GM10248 (cell line): ENCODE measurements around the gene SLC13A2.
A peak's percentile ranks its signal among the peaks of the same experiment; 100 is the strongest.

Experiments
- CTCF ChIA-PET: fragments of 300-600 bp; sonication (Branson Sonifier 250); formaldehyde crosslinking; extraction: SDS; loops from one replicate; lab custom pipeline; 2021; ENCODE audit warnings: antibody characterized with exemption; lab: Yijun Ruan, JAX
- POLR2A ChIA-PET: fragments of 350-650 bp; sonication (Branson Sonifier 250); formaldehyde crosslinking; extraction: SDS; loops from one replicate; lab custom pipeline; 2020; ENCODE audit warnings: antibody characterized with exemption; lab: Yijun Ruan, JAX
- DNase-seq: peaks from one replicate; pipeline ENCODE4 v3.0.0; 2012; ENCODE audit errors: extremely low spot score
- TF ChIP-seq, protein P1 (sequence below): IDR thresholded peaks from 2 replicates; pipeline ENCODE4 v1.5.1; 2012; ENCODE audit warnings: mild to moderate bottlenecking, low read depth; ENCODE audit errors: extremely low read depth, missing control alignments, control extremely low read depth

Gene SLC13A2

GRCh38 chr17:28500712-28501379 lies 27.4 kb downstream of the SLC13A2 start:
- CTCF ChIA-PET = interaction anchor here (1.0 to 16.2 kb wide), 7 partner anchors 8 to 50 kb away, joined by 3 to 260 read pairs (median 4); no protein-coding TSS in a partner anchor
- DNase-seq = peak; percentile 80
- POLR2A ChIA-PET = interaction anchor here (0.6 to 0.8 kb wide), 4 partner anchors 35 to 640 kb away, joined by 3 to 5 read pairs (median 4); no protein-coding TSS in a partner anchor
- TF ChIP-seq, protein P1, sequence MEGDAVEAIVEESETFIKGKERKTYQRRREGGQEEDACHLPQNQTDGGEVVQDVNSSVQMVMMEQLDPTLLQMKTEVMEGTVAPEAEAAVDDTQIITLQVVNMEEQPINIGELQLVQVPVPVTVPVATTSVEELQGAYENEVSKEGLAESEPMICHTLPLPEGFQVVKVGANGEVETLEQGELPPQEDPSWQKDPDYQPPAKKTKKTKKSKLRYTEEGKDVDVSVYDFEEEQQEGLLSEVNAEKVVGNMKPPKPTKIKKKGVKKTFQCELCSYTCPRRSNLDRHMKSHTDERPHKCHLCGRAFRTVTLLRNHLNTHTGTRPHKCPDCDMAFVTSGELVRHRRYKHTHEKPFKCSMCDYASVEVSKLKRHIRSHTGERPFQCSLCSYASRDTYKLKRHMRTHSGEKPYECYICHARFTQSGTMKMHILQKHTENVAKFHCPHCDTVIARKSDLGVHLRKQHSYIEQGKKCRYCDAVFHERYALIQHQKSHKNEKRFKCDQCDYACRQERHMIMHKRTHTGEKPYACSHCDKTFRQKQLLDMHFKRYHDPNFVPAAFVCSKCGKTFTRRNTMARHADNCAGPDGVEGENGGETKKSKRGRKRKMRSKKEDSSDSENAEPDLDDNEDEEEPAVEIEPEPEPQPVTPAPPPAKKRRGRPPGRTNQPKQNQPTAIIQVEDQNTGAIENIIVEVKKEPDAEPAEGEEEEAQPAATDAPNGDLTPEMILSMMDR = no peak

GRCh38 chr17:28501421-28502284 lies 28.2 kb downstream of the SLC13A2 start:
- CTCF ChIA-PET = interaction anchor here (1.0 to 16.2 kb wide), 5 partner anchors 9 to 46 kb away, joined by 3 to 260 read pairs (median 5); no protein-coding TSS in a partner anchor
- TF ChIP-seq, protein P1 = no peak
- POLR2A ChIA-PET = interaction anchor here (0.6 to 0.8 kb wide), 4 partner anchors 35 to 639 kb away, joined by 3 to 5 read pairs (median 4); no protein-coding TSS in a partner anchor
- no peak for DNase-seq

- TF ChIP-seq, protein P1 = no peak
- DNase-seq = no peak
- ChIA-PET POLR2A (interaction anchor here (0.6 to 0.7 kb wide), 2 partner anchors 19 to 40 kb away, joined by 5 read pairs; no protein-coding TSS in a partner anchor), CTCF (interaction anchor here (1.7 to 16.2 kb wide), 4 partner anchors 9 to 87 kb away, joined by 4 to 260 read pairs (median 22); no protein-coding TSS in a partner anchor)
These were observed 30.0 kb downstream of the SLC13A2 start for GRCh38 chr17:28503420-28503819.

- CTCF ChIA-PET = interaction anchor here (1.1 to 5.0 kb wide), 4 partner anchors 11 to 41 kb away, joined by 3 to 36 read pairs (median 4); no protein-coding TSS in a partner anchor
- DNase-seq = no peak
- TF ChIP-seq, protein P1 = no peak
- POLR2A ChIA-PET = no interaction called here
These were observed 32.7 kb downstream of the SLC13A2 start, which contains the start of gene FOXN1 for GRCh38 chr17:28505986-28506665. Gene FOXN1, plus strand, starts transcription at chr17:28506348. Its CDS starts 17,622 bp downstream, at chr17:28523970.

- ChIA-PET CTCF (interaction anchor here (1.1 to 5.0 kb wide), 4 partner anchors 12 to 40 kb away, joined by 3 to 36 read pairs (median 4); no protein-coding TSS in a partner anchor), POLR2A (no interaction called here)
- no peak for DNase-seq
- TF ChIP-seq, protein P1 = no peak
These were observed 33.5 kb downstream of the SLC13A2 start for GRCh38 chr17:28506763-28507487.
